ENCODE data around the gene HOXA6.

DNA sequence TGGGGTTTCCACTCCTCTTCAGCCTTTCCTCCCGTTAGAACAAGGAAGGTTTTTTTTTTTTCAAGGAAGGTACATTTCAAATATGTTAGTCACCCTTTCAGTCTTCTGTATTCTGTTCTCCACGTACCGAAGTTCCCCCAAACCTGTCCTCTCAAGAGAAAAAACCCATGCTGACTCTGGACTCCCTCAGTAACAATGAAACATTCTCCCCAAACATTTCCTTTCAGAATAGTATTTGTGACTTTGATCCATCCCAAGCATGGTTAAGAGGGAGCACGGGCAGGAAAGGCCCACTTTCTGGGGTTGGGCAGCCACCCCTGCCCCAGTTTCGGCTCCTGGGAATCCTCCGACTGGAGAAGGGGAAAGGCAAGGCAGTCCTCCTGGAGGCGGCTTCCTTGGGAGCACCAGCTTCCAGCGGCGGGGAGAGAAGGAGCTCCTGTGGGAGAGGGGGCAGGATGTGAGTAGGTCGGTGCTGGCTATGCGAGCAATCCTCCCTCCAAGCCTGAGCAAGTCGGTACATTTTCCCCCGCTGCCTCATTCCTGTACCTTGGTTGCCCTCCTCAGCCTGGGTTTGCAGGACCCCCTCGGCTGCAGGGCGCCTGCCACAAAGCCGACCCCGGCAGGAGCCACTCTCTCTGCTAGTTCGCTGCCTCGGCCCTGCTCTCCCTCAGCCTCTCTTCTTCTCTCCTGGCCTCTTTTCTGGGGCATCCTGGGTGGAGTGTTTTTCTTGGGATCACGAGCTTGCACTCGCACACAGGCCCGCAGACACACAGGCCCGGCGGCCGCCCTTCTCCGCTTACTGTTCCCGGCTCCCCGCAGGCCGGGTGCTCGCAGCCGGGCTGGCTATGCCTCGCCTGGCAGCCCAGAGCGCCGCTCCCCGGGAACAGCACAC is 49.6 kb downstream of the HOXA6 start:
- TF ChIP-seq, protein P1, sequence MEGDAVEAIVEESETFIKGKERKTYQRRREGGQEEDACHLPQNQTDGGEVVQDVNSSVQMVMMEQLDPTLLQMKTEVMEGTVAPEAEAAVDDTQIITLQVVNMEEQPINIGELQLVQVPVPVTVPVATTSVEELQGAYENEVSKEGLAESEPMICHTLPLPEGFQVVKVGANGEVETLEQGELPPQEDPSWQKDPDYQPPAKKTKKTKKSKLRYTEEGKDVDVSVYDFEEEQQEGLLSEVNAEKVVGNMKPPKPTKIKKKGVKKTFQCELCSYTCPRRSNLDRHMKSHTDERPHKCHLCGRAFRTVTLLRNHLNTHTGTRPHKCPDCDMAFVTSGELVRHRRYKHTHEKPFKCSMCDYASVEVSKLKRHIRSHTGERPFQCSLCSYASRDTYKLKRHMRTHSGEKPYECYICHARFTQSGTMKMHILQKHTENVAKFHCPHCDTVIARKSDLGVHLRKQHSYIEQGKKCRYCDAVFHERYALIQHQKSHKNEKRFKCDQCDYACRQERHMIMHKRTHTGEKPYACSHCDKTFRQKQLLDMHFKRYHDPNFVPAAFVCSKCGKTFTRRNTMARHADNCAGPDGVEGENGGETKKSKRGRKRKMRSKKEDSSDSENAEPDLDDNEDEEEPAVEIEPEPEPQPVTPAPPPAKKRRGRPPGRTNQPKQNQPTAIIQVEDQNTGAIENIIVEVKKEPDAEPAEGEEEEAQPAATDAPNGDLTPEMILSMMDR (IDR thresholded peaks at IDR 0.05), result no peak
- no peak for TF ChIP-seq POLR2A (IDR thresholded peaks at IDR 0.05)

All from lower leg skin (tissue), 3 donors.